Measurements from ENCODE around the gene CRK.

DNA sequence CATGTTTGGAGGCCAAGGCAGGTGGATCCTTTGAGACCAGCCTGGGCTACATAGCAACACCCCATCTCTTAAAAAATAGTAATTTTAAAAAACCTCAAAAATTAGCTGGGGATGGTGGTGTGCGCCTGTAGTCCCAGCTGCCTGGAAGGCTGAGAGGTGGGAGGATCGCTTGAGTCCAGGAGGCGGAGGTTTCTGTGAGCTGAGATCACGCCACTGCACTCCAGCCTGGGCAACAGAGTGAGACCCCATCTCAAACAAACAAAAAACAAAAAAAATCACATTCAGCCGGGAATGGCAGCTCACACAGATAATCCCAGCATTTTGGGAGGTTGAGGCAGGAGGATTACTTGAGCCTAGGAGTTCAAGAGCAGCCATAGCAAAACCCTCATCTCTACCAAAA lies 39.6 kb downstream of the CRK start:
- no peak for TF ChIP-seq POLR2A (IDR thresholded peaks at IDR 0.05; ENCODE audit: low read length)
- TF ChIP-seq GATA1 (IDR thresholded peaks at IDR 0.05; ENCODE audit: low read depth, low read length): no peak

All from erythroblast (primary cell).